HG02981 (cell line): ENCODE measurements around the gene TSC22D1.
"Not testable (repeated sequence)": the region's sequence is repeated elsewhere in the genome, so short reads cannot be mapped to it uniquely, and the experiment has no call there.

Experiments used
- ATAC-seq: cut with Tn5 transposase; IDR thresholded peaks from one replicate; pipeline ENCODE4 v1.9.1; 2021; ENCODE audit warnings: mild to moderate bottlenecking, moderate library complexity; ENCODE audit not compliant: unreplicated experiment

Gene TSC22D1

DNA sequence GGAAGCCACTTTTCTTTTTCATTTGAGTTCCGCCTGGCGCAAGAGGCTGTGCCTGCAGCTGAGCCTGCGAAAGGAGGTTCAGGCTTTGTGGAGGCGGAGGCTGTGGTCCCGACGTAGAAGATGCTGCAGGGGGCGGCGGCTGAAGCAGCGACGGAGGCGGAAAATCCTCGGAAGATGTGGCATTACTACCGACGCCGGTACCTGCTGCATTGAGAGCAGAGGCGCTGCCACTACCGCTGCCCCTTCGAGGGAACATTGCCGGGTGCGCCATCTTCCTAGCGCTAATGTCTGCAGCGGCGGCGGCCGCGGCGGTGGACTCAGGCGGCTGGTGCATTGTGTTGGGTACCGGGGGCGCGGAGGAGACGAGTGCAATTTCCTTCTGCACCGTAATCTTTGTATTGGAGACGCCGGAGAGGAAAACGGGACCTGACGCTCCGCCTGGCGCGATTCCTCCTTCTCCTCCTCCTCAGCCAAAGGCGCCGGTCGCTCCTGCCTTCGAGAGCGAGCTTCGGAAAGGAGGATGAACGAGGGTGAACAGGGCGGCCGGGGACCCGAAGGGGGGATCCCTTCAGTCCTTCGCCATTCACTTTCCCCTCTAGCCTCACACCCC is at the start of gene TSC22D1:
Gene TSC22D1 (minus strand): TSS at position 590 of the 610 bp plus-strand sequence. CDS start 256 bp downstream, at position 334.
- ATAC-seq: no peak

DNA sequence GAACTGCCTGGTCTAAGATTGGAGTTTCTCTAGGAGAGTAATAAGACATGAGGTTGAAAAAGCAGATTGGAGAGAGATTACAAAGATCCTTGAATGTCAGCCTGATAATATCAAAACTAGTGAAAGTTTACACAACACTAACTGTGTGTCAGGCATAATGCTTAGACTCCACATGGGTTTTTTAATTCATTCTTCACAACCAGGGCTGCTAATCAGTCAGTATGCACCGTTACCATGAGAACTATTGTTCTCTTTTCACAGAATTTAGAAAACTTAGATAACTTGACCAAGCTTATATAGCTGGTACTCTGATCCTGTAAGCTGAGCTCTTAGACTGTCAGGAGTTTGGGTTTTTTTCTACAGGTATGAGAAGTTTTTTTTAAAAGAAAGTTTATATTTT is 46.6 kb upstream of the TSC22D1 start:
- no peak for ATAC-seq

DNA sequence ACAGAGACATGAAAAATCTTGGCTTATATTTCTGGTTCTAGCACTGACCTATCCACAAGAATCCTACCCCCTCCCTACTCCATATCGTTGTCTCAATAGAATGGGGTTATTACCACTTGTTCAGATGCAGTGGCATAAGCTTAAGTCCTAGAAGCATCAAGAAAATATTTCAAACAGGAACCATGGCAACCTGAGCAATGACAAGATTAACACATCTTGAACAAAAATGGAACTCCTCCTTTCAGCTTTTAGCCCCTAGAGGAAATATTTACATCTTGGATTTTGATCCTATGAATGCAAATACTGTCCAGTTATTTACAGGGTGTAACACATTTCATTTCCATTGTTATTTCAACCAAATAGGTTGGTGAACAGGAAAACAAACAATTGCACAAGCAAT is 46.1 kb upstream of the TSC22D1 start:
- ATAC-seq: no peak

DNA sequence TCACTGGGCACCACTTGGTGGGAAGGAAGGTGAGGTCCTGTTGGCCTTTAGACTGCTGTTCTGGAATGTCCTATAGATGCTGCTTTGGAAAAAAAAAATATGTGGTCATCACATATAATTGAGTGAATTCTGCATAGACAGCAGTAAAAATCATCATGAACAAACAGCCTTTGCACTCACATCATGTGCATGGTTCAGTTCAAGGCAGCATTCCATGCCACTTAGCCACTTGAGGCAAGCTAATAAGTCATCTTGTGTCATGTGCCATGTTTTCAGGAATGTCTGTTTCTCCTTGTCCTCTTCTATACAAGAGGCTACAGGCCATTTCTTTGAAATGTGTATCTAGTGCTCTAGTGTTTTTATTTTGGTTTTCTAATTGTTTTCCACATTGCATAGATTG is 43.9 kb upstream of the TSC22D1 start:
- ATAC-seq: no peak

DNA sequence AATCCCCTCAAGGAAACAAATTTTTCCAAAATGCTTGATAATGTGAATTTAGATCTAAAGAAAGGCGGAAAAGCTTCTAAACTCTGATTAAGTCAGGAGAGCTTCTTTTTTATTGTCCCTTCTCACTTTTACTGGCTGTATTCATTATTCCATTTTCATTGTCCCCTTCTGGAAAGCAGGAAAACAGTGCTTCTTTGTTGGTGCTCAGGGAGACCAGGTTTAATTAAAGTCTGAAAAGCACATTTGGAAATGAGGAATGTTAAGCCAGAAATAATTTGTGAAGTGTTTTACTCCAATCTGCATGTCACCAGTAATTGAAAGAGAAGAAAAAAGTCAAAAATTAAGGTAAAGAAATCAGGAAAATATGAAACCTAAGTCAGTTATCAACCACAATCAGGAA is 43.5 kb upstream of the TSC22D1 start:
- ATAC-seq: no peak

DNA sequence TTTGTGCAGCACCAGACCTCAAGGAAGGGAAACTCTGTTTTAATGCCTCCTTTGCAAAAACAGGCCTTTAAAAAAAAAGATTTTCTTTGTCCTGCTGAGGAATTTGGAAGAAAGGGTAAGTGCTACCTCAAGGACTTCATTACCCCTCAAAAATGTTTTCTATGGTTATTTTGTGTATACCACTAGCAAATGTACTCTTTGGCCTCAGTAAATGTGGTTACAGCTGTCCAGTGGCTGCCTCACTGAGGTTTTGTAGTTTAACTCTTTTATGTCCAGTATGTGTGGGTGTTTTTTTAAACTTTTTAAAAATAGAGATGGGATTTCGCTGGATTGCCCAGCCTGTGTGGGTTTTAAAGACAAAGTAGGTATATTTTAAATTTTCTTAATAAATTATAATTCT is 42.2 kb upstream of the TSC22D1 start:
- ATAC-seq: no peak

DNA sequence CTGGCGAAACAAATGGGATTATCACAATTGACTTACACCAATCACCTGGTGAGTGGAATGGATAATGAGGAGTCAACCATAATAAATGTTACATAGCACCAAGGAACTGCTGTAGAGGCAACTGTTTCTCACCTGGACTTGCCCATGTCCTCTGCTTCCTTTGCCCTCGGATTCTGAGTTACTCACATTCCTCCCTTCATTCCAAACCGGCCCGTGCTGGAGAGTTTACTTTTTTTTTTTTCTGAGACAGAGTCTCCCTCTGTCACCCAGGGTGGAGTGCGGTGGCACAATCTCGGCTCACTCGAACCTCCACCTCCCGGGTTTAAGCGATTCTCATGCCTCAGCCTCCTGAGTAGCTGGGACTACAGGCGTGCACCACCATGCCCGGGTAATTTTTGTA is 41.5 kb upstream of the TSC22D1 start:
- no peak for ATAC-seq

DNA sequence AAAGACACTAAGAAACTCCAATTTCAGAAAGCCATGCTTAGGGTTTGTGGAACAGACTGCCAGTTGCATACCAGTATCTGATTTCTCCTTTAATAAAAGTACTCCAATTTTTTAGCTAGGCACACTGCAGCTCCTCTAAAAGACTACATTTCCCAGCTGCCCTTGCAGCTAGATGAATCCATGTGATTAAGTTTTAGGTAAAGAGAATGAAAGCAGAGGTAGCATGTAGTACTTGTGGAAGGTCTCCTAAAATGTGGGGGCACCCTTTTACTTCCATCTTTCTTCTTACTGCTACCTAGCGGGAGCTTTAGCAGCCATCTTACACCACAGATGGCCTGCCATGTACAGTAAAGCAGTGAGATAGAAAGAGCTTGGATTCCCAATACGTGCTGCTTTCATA is 33.0 kb upstream of the TSC22D1 start:
- no peak for ATAC-seq

DNA sequence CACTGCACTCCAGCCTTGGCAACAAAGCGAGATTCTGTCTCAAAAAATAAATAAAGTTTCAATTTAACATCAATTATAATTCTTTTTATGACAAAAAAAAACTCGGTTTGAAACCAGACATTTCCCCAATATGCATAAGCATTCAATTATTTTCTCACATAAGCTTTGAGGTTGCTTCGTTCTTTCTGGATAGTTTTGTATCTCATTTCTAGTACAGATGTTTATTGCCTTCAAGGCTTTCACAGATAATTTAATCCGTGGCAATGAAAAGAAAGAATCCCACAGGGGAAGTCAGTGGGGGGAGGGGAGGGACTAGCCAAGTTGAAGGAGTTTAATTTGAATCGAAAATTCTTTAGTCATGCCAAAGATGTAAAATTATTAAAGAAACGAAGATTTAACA is 29.6 kb upstream of the TSC22D1 start:
- ATAC-seq: no peak

DNA sequence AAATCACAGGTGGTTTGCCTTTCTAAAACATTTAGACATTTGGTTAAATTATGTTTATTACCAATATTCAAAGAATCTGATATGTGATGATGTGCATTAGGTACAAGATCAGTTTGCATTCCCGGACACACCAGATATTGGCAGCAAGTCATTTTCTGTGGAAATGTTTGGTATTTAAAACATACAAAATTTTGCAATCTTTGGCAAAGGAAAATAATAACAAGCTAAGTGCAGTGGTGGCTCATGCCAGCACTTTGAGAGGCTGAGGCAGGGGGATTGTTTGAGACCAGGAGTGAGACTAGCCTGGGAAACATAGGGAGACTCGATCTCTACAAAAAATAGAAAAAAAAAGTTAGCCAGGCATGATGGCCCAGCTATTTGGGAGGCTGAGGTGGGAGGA is 29.1 kb upstream of the TSC22D1 start:
- ATAC-seq: no peak

DNA sequence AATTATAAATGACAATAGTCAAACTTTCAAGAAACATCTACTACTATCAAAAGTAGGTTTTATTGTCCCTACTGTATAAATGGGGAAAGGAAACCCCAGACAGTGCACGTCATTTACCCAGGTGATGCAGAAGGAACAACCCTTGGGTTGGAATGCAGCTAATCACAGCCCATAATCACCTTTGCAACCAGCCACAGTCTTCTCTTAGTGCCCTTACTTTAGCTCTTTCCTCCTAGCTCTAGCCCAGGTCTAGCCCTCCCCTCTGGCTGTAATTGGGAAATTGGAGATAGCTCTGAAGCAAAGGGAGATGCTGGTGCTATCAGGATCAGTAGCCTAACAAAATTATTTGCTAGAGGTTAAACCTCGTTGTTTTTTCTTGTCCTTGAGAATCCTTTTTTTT is 25.5 kb upstream of the TSC22D1 start:
- ATAC-seq: no peak

DNA sequence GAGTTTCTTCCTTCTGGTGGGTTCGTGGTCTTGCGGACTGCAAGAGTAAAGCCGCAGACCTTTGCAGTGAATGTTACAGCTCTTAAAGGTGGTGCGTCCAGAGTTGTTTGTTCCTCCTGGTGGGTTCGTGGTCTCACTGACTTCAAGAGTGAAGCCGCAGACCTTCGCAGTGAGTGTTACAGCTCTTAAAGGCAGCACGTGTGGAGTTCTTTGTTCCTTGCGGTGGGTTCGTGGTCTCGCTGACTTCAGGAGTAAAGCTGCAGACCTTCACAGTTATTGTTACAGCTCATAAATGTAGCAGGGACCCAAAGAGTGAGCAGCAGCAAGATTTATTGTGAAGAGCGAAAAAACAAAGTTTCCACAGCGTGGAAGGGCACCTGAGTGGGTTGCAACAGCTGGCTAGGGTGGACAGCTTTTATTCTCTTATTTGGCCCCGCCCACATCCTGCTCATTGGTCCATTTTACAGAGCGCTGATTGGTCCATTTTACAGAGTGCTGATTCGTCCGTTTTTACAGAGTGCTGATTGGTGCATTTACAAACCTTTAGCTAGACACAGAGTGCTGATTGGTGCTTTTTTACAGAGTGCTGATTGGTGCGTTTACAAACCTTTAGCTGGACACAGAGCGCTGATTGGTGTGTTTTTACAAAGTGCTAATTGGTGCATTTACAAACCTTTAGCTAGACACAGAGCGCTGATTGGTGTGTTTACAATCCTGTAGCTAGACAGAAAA is 17.9 kb upstream of the TSC22D1 start:
- ATAC-seq: not testable (repeated sequence)

DNA sequence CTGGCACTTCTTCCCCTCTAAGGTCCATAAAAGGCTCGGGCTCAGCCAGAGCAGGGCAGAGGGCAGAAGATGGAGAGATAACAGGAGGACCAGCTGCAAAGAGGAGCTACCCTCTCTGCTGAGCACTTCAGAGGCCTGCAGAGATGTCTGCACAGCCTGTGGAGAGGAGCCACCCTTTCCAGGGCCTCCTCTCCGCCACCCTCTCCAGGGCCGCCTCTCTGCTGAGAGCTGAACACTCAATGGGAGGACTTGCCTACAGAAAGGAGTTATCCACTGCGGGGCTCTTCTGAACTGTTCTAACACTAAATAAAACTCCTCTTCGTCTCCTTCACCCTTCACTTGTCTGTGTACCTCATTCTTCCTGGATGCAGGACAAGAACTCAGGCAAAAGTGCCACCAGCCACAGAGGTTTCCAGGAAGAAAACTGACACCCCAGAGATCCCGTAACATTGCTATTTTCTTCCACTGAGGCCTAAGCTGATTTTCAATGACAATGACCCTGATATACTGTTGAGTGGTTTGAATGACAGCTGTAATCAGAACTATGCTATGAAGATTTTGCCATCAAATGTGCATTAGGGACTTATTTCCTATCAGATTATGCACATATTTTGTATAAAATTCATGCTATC is 16.2 kb upstream of the TSC22D1 start:
- ATAC-seq: no peak

DNA sequence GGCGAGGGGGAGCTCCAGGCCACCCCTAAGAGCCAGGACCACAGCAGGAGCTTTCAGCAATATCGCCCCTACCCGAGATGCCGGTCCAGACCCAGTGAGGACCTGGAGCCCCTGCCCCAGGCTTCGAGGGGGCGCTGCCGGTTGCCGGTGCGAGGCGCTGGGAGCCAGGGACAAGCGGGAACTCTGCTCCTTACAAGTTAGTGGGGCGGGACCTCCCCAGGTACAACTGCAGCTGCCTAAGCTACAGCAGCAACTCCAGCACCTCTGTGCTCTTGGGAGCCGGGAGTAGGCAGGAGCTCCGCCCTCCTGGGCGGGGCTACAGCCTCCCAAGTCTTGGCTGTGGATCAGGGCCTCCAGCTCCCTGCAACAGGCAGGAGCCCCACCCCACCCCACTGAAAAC is 15.2 kb upstream of the TSC22D1 start:
- ATAC-seq: no peak

DNA sequence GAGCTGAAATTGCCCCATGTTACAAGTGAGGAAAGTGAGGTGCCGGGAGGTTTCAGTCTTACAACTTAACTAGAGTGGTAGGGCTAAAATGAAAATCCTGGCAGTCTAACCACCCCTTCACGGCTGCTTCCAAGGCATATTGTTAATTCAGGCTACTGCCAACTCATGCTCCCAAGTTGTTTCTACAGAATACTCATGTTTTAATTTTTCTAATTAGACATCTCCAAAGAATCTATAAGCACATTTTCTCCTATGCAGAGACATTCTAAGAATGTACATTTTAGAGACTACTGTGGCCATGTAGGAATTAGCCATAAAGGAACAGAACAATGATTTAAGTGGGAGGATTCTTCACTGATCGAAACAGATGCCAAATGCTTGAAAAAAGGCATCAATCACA is 7.0 kb upstream of the TSC22D1 start:
- ATAC-seq: no peak

DNA sequence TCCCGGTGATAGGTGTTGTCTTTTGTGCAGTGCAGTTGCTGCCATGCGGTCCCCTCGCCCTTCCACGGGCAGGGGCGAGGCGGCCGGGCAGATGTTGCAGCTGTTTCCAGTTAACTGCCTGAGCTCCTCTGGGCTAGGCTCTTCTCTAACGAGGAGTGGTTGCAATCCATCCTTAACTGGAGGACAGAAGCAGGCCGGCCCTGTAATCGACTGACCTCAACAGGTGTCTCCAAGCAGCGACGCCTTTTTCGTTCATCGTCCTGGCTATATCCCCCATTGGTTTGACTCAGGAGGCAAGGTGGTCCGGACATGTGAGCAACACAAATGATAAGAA is 1.9 kb upstream of the TSC22D1 start:
- no peak for ATAC-seq

DNA sequence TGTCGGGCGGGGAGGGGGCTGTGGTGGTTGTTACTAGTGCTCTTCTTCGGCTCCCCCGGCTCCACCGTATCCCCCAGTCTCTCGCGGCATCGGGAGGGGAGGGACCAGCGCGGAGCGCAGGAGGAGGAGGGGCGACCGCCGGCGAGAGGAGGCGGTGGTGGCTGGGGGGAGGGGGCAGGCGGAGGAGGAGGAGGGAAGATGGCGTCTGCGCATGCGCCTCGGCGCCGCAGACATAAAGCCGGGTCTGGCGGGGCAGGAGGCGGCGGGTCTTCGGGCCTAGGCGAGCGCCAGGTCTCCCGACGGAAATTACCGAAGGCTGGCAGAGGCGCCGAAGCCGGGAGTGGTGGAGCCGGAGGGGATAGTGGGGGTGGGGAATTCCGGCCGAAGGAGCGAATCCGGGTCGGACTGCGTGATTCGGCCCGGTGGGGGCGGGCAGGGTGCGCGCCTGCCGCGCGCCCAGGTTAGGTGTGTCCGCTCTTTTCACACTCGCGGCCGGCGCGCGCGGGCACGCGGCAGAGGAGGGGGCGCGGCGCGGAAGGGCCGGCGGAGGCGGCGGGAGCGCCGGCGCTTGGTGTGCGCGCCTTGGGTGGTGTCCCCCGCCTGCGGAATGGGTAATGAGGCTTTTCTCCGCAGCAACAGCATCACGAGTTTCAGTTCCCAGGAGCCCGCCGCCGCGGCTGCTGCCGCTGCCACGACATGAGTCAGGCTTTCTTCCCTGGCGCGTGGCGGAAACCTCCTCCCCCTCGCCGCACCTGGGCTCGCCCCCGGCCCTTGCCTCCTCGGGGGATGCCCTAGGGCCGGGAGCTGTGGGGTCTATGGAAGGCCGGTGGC is 1.3 kb upstream of the TSC22D1 start:
- peak; percentile 55 for ATAC-seq

DNA sequence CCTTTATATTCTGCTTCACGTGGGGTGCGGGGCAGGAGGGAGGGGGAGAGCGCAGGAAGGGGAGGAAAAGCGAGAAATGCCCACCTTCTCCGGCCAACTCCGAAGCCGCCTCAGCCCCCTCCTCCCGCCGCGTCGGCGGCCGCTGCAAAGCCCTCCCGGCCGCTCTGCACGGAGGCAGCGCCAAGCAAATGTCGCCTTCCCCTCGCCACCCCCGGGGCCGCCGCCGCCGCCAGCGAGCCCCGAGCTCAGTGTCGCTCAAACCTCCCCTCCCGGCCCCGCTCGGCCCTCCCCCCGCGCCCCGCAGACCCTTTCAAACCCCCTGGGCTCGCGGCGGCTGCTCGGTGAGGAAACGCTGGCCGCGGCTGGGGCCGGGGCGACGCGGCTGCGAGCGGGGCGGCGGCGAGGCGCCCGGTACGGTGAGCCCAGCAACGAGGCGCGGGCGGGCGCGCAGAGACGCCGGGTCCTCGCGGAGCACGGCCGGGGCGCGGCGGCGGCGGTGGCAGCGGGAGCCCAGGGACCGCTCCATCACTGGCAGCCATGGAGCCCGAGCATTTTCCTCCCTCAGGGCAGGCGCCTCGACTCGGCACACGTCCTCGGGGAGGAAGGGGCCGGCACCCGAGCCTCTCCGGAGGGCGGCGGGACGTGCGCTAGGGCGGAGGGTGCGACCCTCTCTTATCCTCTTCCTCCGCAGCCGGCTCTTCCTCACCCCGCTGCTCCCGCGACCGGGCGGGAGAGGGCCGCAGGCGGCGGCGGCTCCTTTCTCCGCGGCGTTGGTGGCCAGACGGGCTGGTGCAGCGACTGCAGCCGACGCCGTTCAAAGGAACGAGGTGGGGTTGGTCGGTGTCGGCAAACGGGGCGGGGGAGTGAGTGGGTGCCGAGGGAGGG is 463 bp upstream of the TSC22D1 start:
- ATAC-seq: peak; percentile 8

DNA sequence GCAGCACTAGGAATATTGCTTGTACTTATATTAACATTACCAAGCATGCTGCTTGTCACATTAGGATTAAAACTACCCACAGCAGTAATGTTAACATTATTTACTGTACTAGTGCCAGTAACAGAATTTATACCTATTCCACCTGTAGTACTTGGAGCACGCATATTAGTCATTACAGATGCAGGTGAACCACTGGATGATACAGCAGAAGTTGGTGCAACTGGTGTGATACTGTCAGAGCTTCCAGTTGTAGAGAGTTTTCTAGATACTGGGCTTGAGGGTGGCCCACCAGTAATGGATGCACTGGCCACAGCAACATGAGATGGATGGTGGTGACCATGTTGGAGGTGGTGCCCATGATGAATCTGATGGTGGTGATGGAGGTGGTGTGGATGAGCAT is 1.1 kb downstream of the TSC22D1 start:
- no peak for ATAC-seq

DNA sequence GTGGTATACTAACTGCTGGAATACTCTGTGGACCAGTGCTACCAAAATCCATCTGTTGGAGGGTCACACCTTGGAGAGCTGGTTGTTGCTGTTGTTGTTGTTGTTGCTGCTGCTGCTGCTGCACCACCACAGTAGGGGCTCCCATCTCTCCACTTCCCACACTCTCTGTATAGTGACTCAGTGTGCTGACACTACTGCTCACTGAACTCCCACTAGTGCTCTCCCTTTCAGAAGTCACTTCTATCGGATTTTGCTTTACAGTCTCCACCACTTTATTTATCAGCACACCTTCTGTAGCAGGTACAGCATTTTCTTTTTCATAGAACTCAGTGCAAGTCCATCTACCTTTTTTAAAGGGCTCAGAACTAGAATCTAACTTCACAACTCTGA is 1.7 kb downstream of the TSC22D1 start:
- ATAC-seq: no peak
